OCI-LY3 (cell line): Measurements from ENCODE around the gene ESRRB.

Experiments used
- H2AFZ ChIP-seq: fragments of 200-600, 300-600 bp; shearing (Covaris generic); 2 replicates; pipeline ENCODE4 v1.6.0; 2014; ENCODE audit warnings: antibody characterized with exemption, low read depth, low read length
- H3K27ac ChIP-seq: fragments of 200-600, 300-600 bp; sonication (generic); 2 replicates; pipeline ENCODE4 v1.5.1; 2014; ENCODE audit warnings: mild to moderate bottlenecking, low read length, moderate library complexity, mixed read lengths
- H3K27me3 ChIP-seq: fragments of 200-600, 300-600 bp; sonication (generic); 2 replicates; pipeline ENCODE4 v1.6.1; 2014; ENCODE audit warnings: low read depth, low read length, mixed read lengths
- H3K36me3 ChIP-seq: fragments of 200-600, 300-600 bp; sonication (generic); replicated peaks from 2 replicates; pipeline ENCODE3; 2014; ENCODE audit warnings: low read depth, low read length, mixed read lengths
- H3K4me1 ChIP-seq: fragments of 300-600, 200-600 bp; sonication (generic); 2 replicates; pipeline ENCODE4 v1.6.1; 2014; ENCODE audit warnings: low read length, mixed read lengths
- H3K4me2 ChIP-seq: fragments of 200-600, 300-600 bp; sonication (generic); 2 replicates; pipeline ENCODE4 v1.6.1; 2014; ENCODE audit warnings: low read length, mixed read lengths
- H3K4me3 ChIP-seq: fragments of 300-600, 200-600 bp; sonication (generic); 2 replicates; pipeline ENCODE4 v1.5.1; 2014; ENCODE audit warnings: antibody characterized with exemption, mild to moderate bottlenecking, low read length, moderate library complexity
- H3K79me2 ChIP-seq: fragments of 300-600, 200-600 bp; shearing (Covaris generic); 2 replicates; pipeline ENCODE4 v1.6.1; 2014; ENCODE audit warnings: mild to moderate bottlenecking, low read length, mixed read lengths
- H3K9ac ChIP-seq: fragments of 300-600, 200-600 bp; shearing (Covaris generic); 2 replicates; pipeline ENCODE4 v1.6.0; 2014; ENCODE audit warnings: mild to moderate bottlenecking, low read length, moderate library complexity
- H3K9me3 ChIP-seq: fragments of 200-600, 300-600 bp; shearing (Covaris generic); 2 replicates; pipeline ENCODE4 v1.6.1; 2014; ENCODE audit warnings: low read length, mixed read lengths; ENCODE audit not compliant: insufficient read depth
- H4K20me1 ChIP-seq: fragments of 200-600, 300-600 bp; sonication (generic); 2 replicates; pipeline ENCODE4 v1.6.1; 2016; ENCODE audit warnings: low read length, mixed read lengths; ENCODE audit not compliant: insufficient read depth
- CTCF ChIP-seq: fragments of 200-600, 300-600 bp; sonication (generic); IDR thresholded peaks from 2 replicates; pipeline ENCODE4 v1.5.1; 2014; ENCODE audit warnings: antibody characterized with exemption, low read length, low read depth
- EZH2phosphoT487 ChIP-seq: fragments of 200-600 bp; shearing (Covaris generic); IDR thresholded peaks from 2 replicates; pipeline ENCODE4 v1.6.1; 2018; ENCODE audit warnings: antibody characterized with exemption, mixed run types, low read depth

Gene ESRRB

GRCh38 chr14:76465664-76466063, 89.7 kb downstream of the ESRRB start:
- no peaks in the 10 kb centered on the region for H3K4me1 ChIP-seq
- no peaks in the 10 kb centered on the region for H3K27me3 ChIP-seq
- TF ChIP-seq CTCF (no peak), EZH2phosphoT487 (no peak)
- H3K27ac ChIP-seq: no peak overlapping the region
- H3K4me2 ChIP-seq: no peak overlapping the region
- H3K4me3 ChIP-seq: no peak overlapping the region
- no peaks in the 10 kb centered on the region for H3K36me3 ChIP-seq
- H3K79me2 ChIP-seq: no peaks in the 10 kb centered on the region
- no peak overlapping the region for H2AFZ ChIP-seq
- H4K20me1 ChIP-seq: no peaks in the 10 kb centered on the region
- H3K9me3 ChIP-seq: no peaks in the 10 kb centered on the region
- H3K9ac ChIP-seq: no peak overlapping the region

- TF ChIP-seq CTCF (no peak), EZH2phosphoT487 (no peak)
- H3K36me3 ChIP-seq: no peaks in the 10 kb centered on the region
- H3K4me2 ChIP-seq: no peak overlapping the region
- H3K79me2 ChIP-seq: no peaks in the 10 kb centered on the region
- H3K4me3 ChIP-seq: no peak overlapping the region
- H2AFZ ChIP-seq: no peak overlapping the region
- no peaks in the 10 kb centered on the region for H3K9me3 ChIP-seq
- peaks cover 13% of the 10 kb centered on the region for H3K27me3 ChIP-seq
- no peaks in the 10 kb centered on the region for H4K20me1 ChIP-seq
- H3K27ac ChIP-seq: no peak overlapping the region
- no peaks in the 10 kb centered on the region for H3K4me1 ChIP-seq
- H3K9ac ChIP-seq: no peak overlapping the region
These were observed 91.8 kb downstream of the ESRRB start for GRCh38 chr14:76467711-76468155.

GRCh38 chr14:76472199-76472723, 96.3 kb downstream of the ESRRB start:
- no peak overlapping the region for H3K4me3 ChIP-seq
- no peak for TF ChIP-seq EZH2phosphoT487
- no peaks in the 10 kb centered on the region for H3K4me1 ChIP-seq
- no peak overlapping the region for H3K4me2 ChIP-seq
- no peaks in the 10 kb centered on the region for H3K9me3 ChIP-seq
- H3K27ac ChIP-seq: no peak overlapping the region
- no peaks in the 10 kb centered on the region for H4K20me1 ChIP-seq
- H3K79me2 ChIP-seq: no peaks in the 10 kb centered on the region
- no peaks in the 10 kb centered on the region for H3K36me3 ChIP-seq
- peaks cover 25% of the 10 kb centered on the region for H3K27me3 ChIP-seq
- H3K9ac ChIP-seq: no peak overlapping the region
- H2AFZ ChIP-seq: no peak overlapping the region

GRCh38 chr14:76473481-76474263, 97.7 kb downstream of the ESRRB start:
- H3K9me3 ChIP-seq: no peaks in the 10 kb centered on the region
- H2AFZ ChIP-seq: no peak overlapping the region
- no peak overlapping the region for H3K9ac ChIP-seq
- no peak overlapping the region for H3K4me3 ChIP-seq
- H3K4me2 ChIP-seq: no peak overlapping the region
- H4K20me1 ChIP-seq: no peaks in the 10 kb centered on the region
- no peak overlapping the region for H3K27ac ChIP-seq
- H3K79me2 ChIP-seq: no peaks in the 10 kb centered on the region
- no peaks in the 10 kb centered on the region for H3K4me1 ChIP-seq
- no peaks in the 10 kb centered on the region for H3K36me3 ChIP-seq
- H3K27me3 ChIP-seq: peaks cover 25% of the 10 kb centered on the region
- TF ChIP-seq CTCF: no peak
- no peak for TF ChIP-seq EZH2phosphoT487
